GM10266 (cell line): ENCODE measurements around the gene CHD5.

ENCODE experiments used
- DNase-seq: peaks from one replicate; pipeline ENCODE4 v3.0.0; 2012; ENCODE audit errors: extremely low spot score
- CTCF ChIP-seq: IDR thresholded peaks from 2 replicates; pipeline ENCODE4 v1.5.1; 2012; ENCODE audit warnings: mild to moderate bottlenecking, low read depth; ENCODE audit not compliant: control insufficient read depth, insufficient read depth; ENCODE audit errors: missing control alignments

CHD5 gene

GRCh38 chr1:6200188-6200809 is 20.2 kb upstream of the CHD5 start:
- no peak for TF ChIP-seq CTCF
- DNase-seq, result no peak

- peak; percentile 93 for DNase-seq
Observed at GRCh38 chr1:6199298-6200187, 19.4 kb upstream of the CHD5 start, which contains the start of gene RPL22. Gene RPL22, minus strand, starts transcription at chr1:6199595. Its CDS starts 22 bp downstream, at chr1:6199573.

GRCh38 chr1:6198646-6199297 is 18.7 kb upstream of the CHD5 start:
- TF ChIP-seq CTCF, result no peak
- no peak for DNase-seq

More at GRCh38 chr1:6199298-6200187, 19.4 kb upstream of the CHD5 start, which contains the start of gene RPL22:
- TF ChIP-seq CTCF, result no peak

GRCh38 chr1:6197746-6198427 is 17.8 kb upstream of the CHD5 start:
- DNase-seq, result no peak
- no peak for TF ChIP-seq CTCF

- TF ChIP-seq CTCF, result no peak
- DNase-seq, result no peak
Observed at GRCh38 chr1:6191968-6192367, 11.8 kb upstream of the CHD5 start.

GRCh38 chr1:6188466-6188865 is 8.3 kb upstream of the CHD5 start:
- TF ChIP-seq CTCF, result no peak
- no peak for DNase-seq
